GOT3 (cell line): Measurements from ENCODE around the gene GPR183.

ENCODE experiments used
- DNase-seq: peaks from one replicate; lab custom pipeline; 2025; ENCODE audit warnings: mixed read lengths; lab: John Stamatoyannopoulos, UW

Gene GPR183

DNA sequence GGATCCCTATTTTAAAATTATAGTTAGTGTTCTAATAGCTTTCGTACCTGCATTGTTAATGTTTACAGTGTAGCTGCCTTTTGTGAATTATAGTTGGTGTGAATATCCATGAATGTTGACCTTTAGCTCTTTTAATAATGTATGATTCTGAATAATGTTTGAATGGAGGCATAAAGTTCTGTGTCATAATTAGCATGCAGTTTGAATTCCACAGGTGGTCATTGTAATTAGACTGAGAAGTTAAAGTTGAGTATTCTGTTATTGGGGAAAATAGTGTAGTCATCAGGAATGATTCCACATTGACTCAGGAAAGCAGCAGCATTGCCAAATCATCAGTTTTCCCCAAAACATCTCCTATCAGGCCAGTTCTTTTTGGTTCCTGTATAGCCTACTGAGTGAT lies 61.1 kb downstream of the GPR183 start:
- no peak for DNase-seq
